Measurements from ENCODE around the gene PSMD11.

Gene PSMD11

GRCh38 chr17:32510466-32510865 lies 66.2 kb downstream of the PSMD11 start:
- Histone ChIP-seq H3K27me3 (peaks cover 27% of the 10 kb centered on the region), H3K27ac (no peak overlapping the region), H3K36me3 (no peaks in the 10 kb centered on the region), H3K4me1 (ENCODE audit: control insufficient read depth in 1 of 2, insufficient read depth in 1 of 2, low read depth in 1 of 2, low read length in 1 of 2) (peaks cover 8 to 9% of the 10 kb centered on the region in 2 experiments), H3K9me3 (no peaks in the 10 kb centered on the region), H3K4me3 (ENCODE audit: low read depth in 1 of 2, low read length in 1 of 2) (no peak overlapping the region)
- TF ChIP-seq CTCF (IDR thresholded peaks at IDR 0.05): no peak

- H3K27me3 ChIP-seq: peaks cover 46% of the 10 kb centered on the region
- H3K27ac ChIP-seq: no peak overlapping the region
- H3K4me3 ChIP-seq (ENCODE audit: low read depth in 1 of 2, low read length in 1 of 2): no peak overlapping the region
- no peaks in the 10 kb centered on the region for H3K4me1 ChIP-seq (ENCODE audit: control insufficient read depth in 1 of 2, insufficient read depth in 1 of 2, low read depth in 1 of 2, low read length in 1 of 2)
- no peaks in the 10 kb centered on the region for H3K9me3 ChIP-seq
- no peaks in the 10 kb centered on the region for H3K36me3 ChIP-seq
- no peak for TF ChIP-seq CTCF (IDR thresholded peaks at IDR 0.05)
Observed at GRCh38 chr17:32512328-32512727, 68.0 kb downstream of the PSMD11 start.

GRCh38 chr17:32513579-32513978 lies 69.3 kb downstream of the PSMD11 start:
- Histone ChIP-seq H3K9me3 (no peaks in the 10 kb centered on the region), H3K4me3 (ENCODE audit: low read depth in 1 of 2, low read length in 1 of 2) (no peak overlapping the region), H3K27ac (no peak overlapping the region), H3K36me3 (no peaks in the 10 kb centered on the region), H3K27me3 (peaks cover 58% of the 10 kb centered on the region), H3K4me1 (ENCODE audit: control insufficient read depth in 1 of 2, insufficient read depth in 1 of 2, low read depth in 1 of 2, low read length in 1 of 2) (no peaks in the 10 kb centered on the region)
- TF ChIP-seq CTCF (IDR thresholded peaks at IDR 0.05): no peak

GRCh38 chr17:32514606-32515005 lies 70.3 kb downstream of the PSMD11 start:
- H3K4me1 ChIP-seq (ENCODE audit: control insufficient read depth in 1 of 2, insufficient read depth in 1 of 2, low read depth in 1 of 2, low read length in 1 of 2): peaks cover 4 to 9% of the 10 kb centered on the region in 2 experiments
- H3K27ac ChIP-seq: no peak overlapping the region
- H3K27me3 ChIP-seq: peaks cover 69% of the 10 kb centered on the region
- no peaks in the 10 kb centered on the region for H3K36me3 ChIP-seq
- no peak overlapping the region for H3K4me3 ChIP-seq (ENCODE audit: low read depth in 1 of 2, low read length in 1 of 2)
- no peak for TF ChIP-seq CTCF (IDR thresholded peaks at IDR 0.05)
- H3K9me3 ChIP-seq: no peaks in the 10 kb centered on the region

GRCh38 chr17:32515677-32516383 lies 71.5 kb downstream of the PSMD11 start:
- no peaks in the 10 kb centered on the region for H3K36me3 ChIP-seq
- no peak for TF ChIP-seq CTCF (IDR thresholded peaks at IDR 0.05)
- no peak overlapping the region for H3K27ac ChIP-seq
- peaks cover 12 to 16% of the 10 kb centered on the region in 2 experiments for H3K4me1 ChIP-seq (ENCODE audit: control insufficient read depth in 1 of 2, insufficient read depth in 1 of 2, low read depth in 1 of 2, low read length in 1 of 2)
- H3K4me3 ChIP-seq (ENCODE audit: low read depth in 1 of 2, low read length in 1 of 2): no peak overlapping the region
- peaks cover 72% of the 10 kb centered on the region for H3K27me3 ChIP-seq
- H3K9me3 ChIP-seq: no peaks in the 10 kb centered on the region

Measured in neutrophil (primary cell).